Measurements from ENCODE around the gene MPRIP.

MPRIP gene

DNA sequence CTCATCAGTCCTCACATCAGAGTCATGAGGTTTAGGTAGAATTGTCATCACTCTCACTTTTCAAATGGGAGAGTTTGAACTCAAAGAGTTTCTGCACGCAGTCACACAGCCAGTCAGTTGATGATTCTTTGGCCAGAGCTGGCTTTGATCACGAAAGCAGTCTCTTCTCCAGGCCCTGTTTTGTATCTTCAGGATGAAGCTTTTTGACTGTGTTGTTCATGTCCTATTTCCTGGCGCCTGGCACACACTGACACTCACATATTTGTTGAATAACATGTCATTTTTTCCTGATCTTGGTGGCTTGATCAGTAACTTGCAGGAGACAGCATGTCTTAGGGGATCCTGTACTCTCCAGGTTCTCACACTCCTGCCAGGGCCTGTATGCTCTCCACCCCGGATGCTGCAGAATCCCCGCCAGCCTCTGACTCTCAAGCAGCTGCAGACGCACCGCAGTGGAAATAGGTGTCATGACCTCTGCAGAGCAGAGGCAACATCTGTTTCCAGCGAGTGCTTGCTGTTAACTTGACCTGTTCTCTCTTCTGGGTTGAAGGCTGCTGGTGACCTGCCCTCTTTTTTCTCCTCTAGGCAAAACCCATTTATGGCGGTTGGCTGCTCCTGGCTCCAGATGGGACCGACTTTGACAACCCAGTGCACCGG, 33.0 kb downstream of the MPRIP start:
- Histone ChIP-seq H3K36me3 (ENCODE audit: control insufficient read depth, insufficient read depth, low read length) (peaks cover 14% of the 10 kb centered on the region), H3K27me3 (replicated peaks; ENCODE audit: control insufficient read depth, insufficient read depth, low read length) (no peaks in the 10 kb centered on the region), H3K4me3 (replicated peaks; ENCODE audit: low read depth, low read length) (no peak overlapping the region)
- TF ChIP-seq, protein P1, sequence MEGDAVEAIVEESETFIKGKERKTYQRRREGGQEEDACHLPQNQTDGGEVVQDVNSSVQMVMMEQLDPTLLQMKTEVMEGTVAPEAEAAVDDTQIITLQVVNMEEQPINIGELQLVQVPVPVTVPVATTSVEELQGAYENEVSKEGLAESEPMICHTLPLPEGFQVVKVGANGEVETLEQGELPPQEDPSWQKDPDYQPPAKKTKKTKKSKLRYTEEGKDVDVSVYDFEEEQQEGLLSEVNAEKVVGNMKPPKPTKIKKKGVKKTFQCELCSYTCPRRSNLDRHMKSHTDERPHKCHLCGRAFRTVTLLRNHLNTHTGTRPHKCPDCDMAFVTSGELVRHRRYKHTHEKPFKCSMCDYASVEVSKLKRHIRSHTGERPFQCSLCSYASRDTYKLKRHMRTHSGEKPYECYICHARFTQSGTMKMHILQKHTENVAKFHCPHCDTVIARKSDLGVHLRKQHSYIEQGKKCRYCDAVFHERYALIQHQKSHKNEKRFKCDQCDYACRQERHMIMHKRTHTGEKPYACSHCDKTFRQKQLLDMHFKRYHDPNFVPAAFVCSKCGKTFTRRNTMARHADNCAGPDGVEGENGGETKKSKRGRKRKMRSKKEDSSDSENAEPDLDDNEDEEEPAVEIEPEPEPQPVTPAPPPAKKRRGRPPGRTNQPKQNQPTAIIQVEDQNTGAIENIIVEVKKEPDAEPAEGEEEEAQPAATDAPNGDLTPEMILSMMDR (IDR thresholded peaks at IDR 0.05; ENCODE audit: insufficient read depth, low read length, poor library complexity, severe bottlenecking) = no peak
- DNase-seq (ENCODE audit: extremely low read depth, insufficient read length) = no peak

DNA sequence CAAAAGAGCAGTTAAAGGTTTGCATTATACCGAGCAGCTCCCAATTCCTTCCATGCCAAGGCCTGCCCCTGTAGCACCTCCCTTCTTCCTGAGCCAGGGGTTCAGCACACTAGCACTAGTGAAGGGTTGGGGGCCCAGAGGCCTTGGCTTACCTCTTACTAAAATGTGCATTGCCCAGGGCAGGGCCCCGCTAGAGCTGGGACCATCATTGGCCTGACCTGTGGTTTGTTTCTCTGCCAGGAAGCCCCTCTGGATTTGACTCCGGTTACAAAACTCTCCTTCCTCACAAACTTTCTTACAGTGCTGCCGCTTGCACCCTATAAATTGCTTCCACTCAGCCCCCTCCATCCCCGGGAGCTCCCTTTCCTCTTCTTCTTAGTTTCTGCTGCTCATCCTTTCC, 33.8 kb downstream of the MPRIP start:
- H3K27me3 ChIP-seq (replicated peaks; ENCODE audit: control insufficient read depth, insufficient read depth, low read length) = no peaks in the 10 kb centered on the region
- H3K36me3 ChIP-seq (ENCODE audit: control insufficient read depth, insufficient read depth, low read length) = peaks cover 14% of the 10 kb centered on the region
- no peak overlapping the region for H3K4me3 ChIP-seq (replicated peaks; ENCODE audit: low read depth, low read length)
- TF ChIP-seq, protein P1 (IDR thresholded peaks at IDR 0.05; ENCODE audit: insufficient read depth, low read length, poor library complexity, severe bottlenecking) = no peak
- no peak for DNase-seq (ENCODE audit: extremely low read depth, insufficient read length)

DNA sequence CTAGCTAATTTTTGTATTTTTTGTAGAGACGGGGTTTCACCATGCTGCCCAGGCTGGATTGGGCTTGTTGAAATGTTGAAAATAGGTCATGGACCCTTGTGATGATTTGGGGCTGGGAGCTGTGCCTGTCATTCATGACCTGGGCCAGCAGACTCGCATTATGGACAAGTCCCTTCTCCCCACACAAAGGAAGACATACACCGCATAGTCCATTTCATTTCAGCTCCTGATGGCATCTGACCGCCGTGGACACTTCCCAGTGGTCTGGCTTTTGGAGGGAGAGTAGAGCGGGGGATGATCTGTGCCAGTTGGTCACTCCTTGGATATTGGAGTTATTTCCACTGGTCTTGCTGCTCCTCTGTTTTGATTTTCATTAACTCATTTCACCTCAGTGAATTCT, 34.8 kb downstream of the MPRIP start:
- Histone ChIP-seq H3K4me3 (replicated peaks; ENCODE audit: low read depth, low read length) (no peak overlapping the region), H3K36me3 (ENCODE audit: control insufficient read depth, insufficient read depth, low read length) (peaks cover 12% of the 10 kb centered on the region), H3K27me3 (replicated peaks; ENCODE audit: control insufficient read depth, insufficient read depth, low read length) (no peaks in the 10 kb centered on the region)
- TF ChIP-seq, protein P1 (IDR thresholded peaks at IDR 0.05; ENCODE audit: insufficient read depth, low read length, poor library complexity, severe bottlenecking) = no peak
- DNase-seq (ENCODE audit: extremely low read depth, insufficient read length) = no peak

DNA sequence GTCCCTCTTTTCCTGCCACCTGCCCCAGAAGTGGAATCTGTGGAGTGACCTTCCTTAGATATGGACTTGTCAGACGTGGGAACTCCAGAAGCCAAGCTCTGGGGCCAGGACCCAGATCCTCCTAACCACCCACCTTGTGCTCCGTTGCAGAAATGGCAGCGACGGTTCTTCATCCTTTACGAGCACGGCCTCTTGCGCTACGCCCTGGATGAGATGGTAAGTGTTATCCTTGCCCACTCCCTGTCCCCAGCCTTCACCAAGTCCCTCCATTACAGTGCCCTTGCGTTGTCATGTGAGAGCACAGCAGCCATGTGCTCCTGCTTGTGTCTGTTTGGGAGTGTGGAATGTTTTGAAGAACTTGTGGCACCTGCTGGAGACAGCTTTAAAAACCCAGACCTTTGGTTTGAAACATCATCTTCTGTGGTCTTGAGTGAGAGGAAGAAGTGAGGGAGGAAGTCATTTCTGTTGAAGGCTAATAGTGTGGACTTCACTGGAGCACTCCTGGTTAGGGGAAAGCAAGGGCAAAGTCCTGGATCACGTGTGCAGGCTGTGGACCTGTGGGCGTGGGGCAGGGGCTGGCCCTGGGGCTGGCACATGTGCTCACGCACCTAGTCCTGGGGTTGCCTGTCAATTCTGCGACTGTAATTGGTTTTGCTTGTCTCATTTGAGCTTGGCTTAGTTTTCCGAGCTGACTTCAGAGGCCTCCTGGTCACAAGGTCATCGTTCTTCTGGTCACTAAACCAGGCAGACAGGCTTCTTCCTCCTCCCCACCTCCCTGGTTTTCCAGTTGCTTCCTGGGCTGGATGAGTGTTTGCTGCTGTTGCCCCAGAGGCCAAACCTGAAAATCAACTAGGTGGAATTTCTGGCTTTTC, 35.8 kb downstream of the MPRIP start:
- no peak for DNase-seq (ENCODE audit: extremely low read depth, insufficient read length)
- no peaks in the 10 kb centered on the region for H3K27me3 ChIP-seq (replicated peaks; ENCODE audit: control insufficient read depth, insufficient read depth, low read length)
- peaks cover 11% of the 10 kb centered on the region for H3K36me3 ChIP-seq (ENCODE audit: control insufficient read depth, insufficient read depth, low read length)
- TF ChIP-seq, protein P1 (IDR thresholded peaks at IDR 0.05; ENCODE audit: insufficient read depth, low read length, poor library complexity, severe bottlenecking) = no peak
- no peak overlapping the region for H3K4me3 ChIP-seq (replicated peaks; ENCODE audit: low read depth, low read length)

DNA sequence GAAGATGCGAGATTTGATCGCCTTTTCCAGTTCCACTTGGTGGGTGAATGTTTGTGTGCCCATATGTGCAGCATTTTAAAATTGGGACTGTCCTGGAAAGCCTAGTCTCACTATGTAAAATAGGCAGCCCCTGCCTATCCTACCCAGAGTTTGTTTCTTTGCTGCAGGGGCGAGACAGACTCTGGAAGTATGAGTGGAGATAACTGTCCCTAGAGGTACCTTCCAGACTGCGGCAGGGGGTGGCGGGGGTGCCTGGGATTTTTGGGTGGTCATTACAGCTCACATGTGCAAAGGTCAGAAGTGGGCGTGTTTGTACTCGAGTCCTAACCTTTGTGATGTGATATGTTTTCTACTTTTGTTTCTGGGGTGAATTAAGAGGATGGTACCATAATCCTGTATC, 36.6 kb downstream of the MPRIP start:
- TF ChIP-seq, protein P1 (IDR thresholded peaks at IDR 0.05; ENCODE audit: insufficient read depth, low read length, poor library complexity, severe bottlenecking) = no peak
- peaks cover 10% of the 10 kb centered on the region for H3K36me3 ChIP-seq (ENCODE audit: control insufficient read depth, insufficient read depth, low read length)
- H3K4me3 ChIP-seq (replicated peaks; ENCODE audit: low read depth, low read length) = no peak overlapping the region
- DNase-seq (ENCODE audit: extremely low read depth, insufficient read length) = no peak
- no peaks in the 10 kb centered on the region for H3K27me3 ChIP-seq (replicated peaks; ENCODE audit: control insufficient read depth, insufficient read depth, low read length)
